Stimulated activated CD4-positive, alpha-beta T cell treated with anti-CD3 and anti-CD28 coated beads, TNF-alpha, amount 100 ng/mL, for 1 hour (primary cell): ENCODE data around the gene RBM43.
"Not testable (repeated sequence)": the region's sequence is repeated elsewhere in the genome, so short reads cannot be mapped to it uniquely, and the experiment has no call there.

Source experiments
- DNase-seq, 3 donors: peaks; one replicate each; pipeline ENCODE4 v3.0.0-alpha.2; 2020; ENCODE audit warnings: low read depth in 3 of 3, low spot score in 1 of 3

The RBM43 gene

GRCh38 chr2:151261231-151261976 lies at the start of gene RBM43:
Gene RBM43 (minus strand): TSS chr2:151261863. CDS start chr2:151261727, 136 bp downstream.
- DNase-seq = peak; percentile 45 to 59 (median 53)

GRCh38 chr2:151310313-151310712 lies 48.6 kb upstream of the RBM43 start:
- DNase-seq = not testable (repeated sequence)

GRCh38 chr2:151306621-151307020 lies 45.0 kb upstream of the RBM43 start:
- no peak for DNase-seq

GRCh38 chr2:151305129-151305691 lies 43.5 kb upstream of the RBM43 start:
- no peak for DNase-seq

GRCh38 chr2:151302879-151303278 lies 41.2 kb upstream of the RBM43 start:
- no peak for DNase-seq

- no peak for DNase-seq
Measured at GRCh38 chr2:151302404-151302803, 40.7 kb upstream of the RBM43 start.

GRCh38 chr2:151299920-151300539 lies 38.4 kb upstream of the RBM43 start:
- no peak for DNase-seq

GRCh38 chr2:151297882-151298281 lies 36.2 kb upstream of the RBM43 start:
- DNase-seq = no peak

GRCh38 chr2:151295926-151296325 lies 34.3 kb upstream of the RBM43 start:
- DNase-seq = not testable (repeated sequence)

- no peak for DNase-seq
Measured at GRCh38 chr2:151292546-151292945, 30.9 kb upstream of the RBM43 start.

GRCh38 chr2:151292141-151292540 lies 30.5 kb upstream of the RBM43 start:
- no peak for DNase-seq

GRCh38 chr2:151291224-151291623 lies 29.6 kb upstream of the RBM43 start:
- DNase-seq = no peak

- DNase-seq = no peak
Measured at GRCh38 chr2:151289972-151290866, 28.6 kb upstream of the RBM43 start.

GRCh38 chr2:151287513-151288250 lies 26.0 kb upstream of the RBM43 start:
- no peak for DNase-seq

GRCh38 chr2:151282401-151282800 lies 20.7 kb upstream of the RBM43 start:
- no peak for DNase-seq

GRCh38 chr2:151280271-151280670 lies 18.6 kb upstream of the RBM43 start:
- no peak for DNase-seq

GRCh38 chr2:151278487-151278886 lies 16.8 kb upstream of the RBM43 start:
- no peak for DNase-seq

GRCh38 chr2:151277067-151277466 lies 15.4 kb upstream of the RBM43 start:
- no peak for DNase-seq

- no peak for DNase-seq
Measured at GRCh38 chr2:151275291-151275690, 13.6 kb upstream of the RBM43 start.

GRCh38 chr2:151271824-151272223 lies 10.2 kb upstream of the RBM43 start:
- DNase-seq = no peak
